Stomach (tissue), 4 donors: ENCODE results near the gene SCN2A.

Experiments
- POLR2A ChIP-seq, 4 donors: fragments of 450-650 bp; IDR thresholded peaks; one replicate each; pipeline ENCODE4 v1.6.1; 2016; ENCODE audit warnings: antibody characterized with exemption in 4 of 4, control low read depth in 2 of 4, mild to moderate bottlenecking in 1 of 4, moderate library complexity in 1 of 4
- TF ChIP-seq, protein P1 (sequence below), 7 experiments: fragments of 450-650 bp in 4 of 7; fragments of 200-600 bp in 3 of 7; sonication (generic) in 3 of 7; IDR thresholded peaks; one replicate each; pipeline ENCODE4 v1.5.1; 2016 to 2019; ENCODE audit warnings: antibody characterized with exemption in 7 of 7, control low read depth in 2 of 7, mild to moderate bottlenecking in 1 of 7

GRCh38 chr2:165193178-165193777 lies 45.9 kb upstream of the SCN2A start:
- TF ChIP-seq POLR2A (IDR thresholded peaks at IDR 0.05), result no peak
- TF ChIP-seq, protein P1, sequence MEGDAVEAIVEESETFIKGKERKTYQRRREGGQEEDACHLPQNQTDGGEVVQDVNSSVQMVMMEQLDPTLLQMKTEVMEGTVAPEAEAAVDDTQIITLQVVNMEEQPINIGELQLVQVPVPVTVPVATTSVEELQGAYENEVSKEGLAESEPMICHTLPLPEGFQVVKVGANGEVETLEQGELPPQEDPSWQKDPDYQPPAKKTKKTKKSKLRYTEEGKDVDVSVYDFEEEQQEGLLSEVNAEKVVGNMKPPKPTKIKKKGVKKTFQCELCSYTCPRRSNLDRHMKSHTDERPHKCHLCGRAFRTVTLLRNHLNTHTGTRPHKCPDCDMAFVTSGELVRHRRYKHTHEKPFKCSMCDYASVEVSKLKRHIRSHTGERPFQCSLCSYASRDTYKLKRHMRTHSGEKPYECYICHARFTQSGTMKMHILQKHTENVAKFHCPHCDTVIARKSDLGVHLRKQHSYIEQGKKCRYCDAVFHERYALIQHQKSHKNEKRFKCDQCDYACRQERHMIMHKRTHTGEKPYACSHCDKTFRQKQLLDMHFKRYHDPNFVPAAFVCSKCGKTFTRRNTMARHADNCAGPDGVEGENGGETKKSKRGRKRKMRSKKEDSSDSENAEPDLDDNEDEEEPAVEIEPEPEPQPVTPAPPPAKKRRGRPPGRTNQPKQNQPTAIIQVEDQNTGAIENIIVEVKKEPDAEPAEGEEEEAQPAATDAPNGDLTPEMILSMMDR (IDR thresholded peaks at IDR 0.05), result no peak
